Ovary (tissue), 9 donors: ENCODE measurements around the gene LTBP2. TPM values are rescaled to one million over a fixed set of nuclear protein-coding genes. Genes with fewer than 3 reads are reported as not detected.

Experiments used
- DNase-seq, 5 donors: peaks; one replicate each; pipeline ENCODE4 v3.0.0-alpha.2; 2019 to 2020
- H3K27ac ChIP-seq, 2 donors: fragments of 200-600 bp; one replicate each; pipeline versions ENCODE4 v1.5.1 to v1.8.0; 2019 to 2022
- H3K27me3 ChIP-seq: fragments of 200-600 bp; one replicate; pipeline ENCODE4 v1.8.0; 2022
- H3K36me3 ChIP-seq: fragments of 200-600 bp; sonication (generic); one replicate; pipeline ENCODE4 v1.5.1; 2019
- H3K4me1 ChIP-seq: one replicate; pipeline ENCODE4 v1.8.1; 2013; ENCODE audit warnings: mild to moderate bottlenecking, moderate library complexity; ENCODE audit not compliant: insufficient read depth
- H3K4me3 ChIP-seq: fragments of 200-600 bp; sonication (generic); one replicate; pipeline ENCODE4 v1.5.1; 2017
- H3K9me3 ChIP-seq, 2 donors: fragments of 200-600 bp in 1 of 2; sonication (generic) in 1 of 2; one replicate each; pipeline versions ENCODE4 v1.5.1 to v1.8.1; 2013 to 2019; ENCODE audit warnings: mild to moderate bottlenecking in 1 of 2, moderate library complexity in 1 of 2
- EP300 ChIP-seq: sonication (generic); formaldehyde crosslinking; IDR thresholded peaks from one replicate; pipeline ENCODE4 v1.6.1; 2017; ENCODE audit warnings: antibody characterized with exemption
- POLR2A ChIP-seq: fragments of 450-650 bp; IDR thresholded peaks from one replicate; pipeline ENCODE4 v1.6.1; 2017; ENCODE audit warnings: antibody characterized with exemption, mild to moderate bottlenecking, moderate library complexity
- WGBS, 3 donors: extraction: QIAGEN DNeasy Blood & Tissue Kit in 1 of 3; methylation state at CpG; one replicate each; pipeline versions ENCODE4 v1.1.5 to v1.1.7; 2013 to 2017; 5-methylcytosine and 5-hydroxymethylcytosine counted together
- intact Hi-C, 4 donors: fragments of 100-400 bp; cut with DNase I; formaldehyde crosslinking; loops; one replicate each; pipeline versions ENCODE4 v1.11.0 to v1.15.1; 2022 to 2023
- polyA plus RNA-seq, 2 donors: library from polyadenylated mRNA; stranded (reverse); fragments of 200-250 nt in 1 of 2; fragments of 350-450 nt in 1 of 2; fragmentation: Illumina TruSeq in 1 of 2; extraction: RNeasy Lipid Tissue Mini Kit (QIAGEN cat#74804) in 1 of 2; gene quantifications; one replicate each; pipeline ENCODE4 v1.2.3, GENCODE V29; 2013 to 2014
- total RNA-seq, 7 donors: library from RNA; depleted of rRNA in 2 of 7; stranded (reverse); fragments of >200 nt in 2 of 7; fragmentation: NEBNext Ultra II Directional in 3 of 7; extraction: Animal tissue kit (Norgen Biotek cat#: 25700) in 3 of 7; gene quantifications; one replicate each; pipeline versions ENCODE4 v1.1.0 to v1.2.4, GENCODE V29; 2016 to 2023
- TF ChIP-seq, protein P1 (sequence below), 3 donors: fragments of 450-650 bp in 2 of 3; fragments of 200-600 bp in 1 of 3; IDR thresholded peaks; one replicate each; pipeline versions ENCODE4 v1.5.1 to v1.8.0; 2016 to 2022; ENCODE audit warnings: antibody characterized with exemption in 3 of 3, mild to moderate bottlenecking in 1 of 3
- donor health status: DM: no; HTN: no; CAD: no; lungs with moderate emphysema.
- donor health status: DM: no; HTN: no; CAD: no.
- donor health status: Bipolar disorder and iron deficiency.
- donor health status: DM: yes; HTN: yes; CAD: no.
- donor health status: DM: no; HTN: no; CAD: no.
- donor health status: DM: yes; HTN: yes; CAD: no.

LTBP2 gene
- total and polyA plus RNA-seq, 9 donors: 31.4 to 85.0 (median 60.0) TPM

DNA sequence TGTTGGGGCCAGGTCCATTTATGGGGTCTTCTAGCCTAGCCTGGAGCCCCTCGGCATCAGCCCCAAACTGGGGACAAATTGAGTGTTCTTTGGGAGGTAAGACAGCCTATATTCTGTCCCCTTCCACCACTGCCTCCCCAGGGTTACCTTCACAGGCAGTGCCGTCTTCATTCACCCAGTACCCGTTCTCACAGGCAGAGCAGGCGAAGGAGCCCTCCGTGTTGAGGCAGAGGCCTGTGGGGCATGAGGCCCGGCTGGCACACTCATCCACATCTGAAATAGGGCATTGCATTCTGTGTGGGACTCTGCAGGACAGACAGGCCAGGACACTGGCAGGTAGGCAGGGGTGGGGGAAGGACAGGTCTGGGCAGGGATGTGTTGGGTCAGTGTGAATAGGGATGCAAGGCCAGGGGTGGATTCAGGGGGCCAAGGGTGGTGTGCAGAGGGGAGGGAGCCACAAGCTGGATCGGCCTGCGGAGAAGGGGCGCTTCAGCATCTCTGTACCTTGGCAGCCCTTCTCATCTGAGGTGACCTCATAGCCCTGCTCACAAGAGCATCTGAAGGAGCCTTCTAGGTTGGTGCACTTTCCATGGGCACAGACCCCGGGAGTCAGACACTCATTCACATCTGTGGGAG is 102.3 kb downstream of the LTBP2 start:
- no peak for TF ChIP-seq POLR2A
- TF ChIP-seq, protein P1, sequence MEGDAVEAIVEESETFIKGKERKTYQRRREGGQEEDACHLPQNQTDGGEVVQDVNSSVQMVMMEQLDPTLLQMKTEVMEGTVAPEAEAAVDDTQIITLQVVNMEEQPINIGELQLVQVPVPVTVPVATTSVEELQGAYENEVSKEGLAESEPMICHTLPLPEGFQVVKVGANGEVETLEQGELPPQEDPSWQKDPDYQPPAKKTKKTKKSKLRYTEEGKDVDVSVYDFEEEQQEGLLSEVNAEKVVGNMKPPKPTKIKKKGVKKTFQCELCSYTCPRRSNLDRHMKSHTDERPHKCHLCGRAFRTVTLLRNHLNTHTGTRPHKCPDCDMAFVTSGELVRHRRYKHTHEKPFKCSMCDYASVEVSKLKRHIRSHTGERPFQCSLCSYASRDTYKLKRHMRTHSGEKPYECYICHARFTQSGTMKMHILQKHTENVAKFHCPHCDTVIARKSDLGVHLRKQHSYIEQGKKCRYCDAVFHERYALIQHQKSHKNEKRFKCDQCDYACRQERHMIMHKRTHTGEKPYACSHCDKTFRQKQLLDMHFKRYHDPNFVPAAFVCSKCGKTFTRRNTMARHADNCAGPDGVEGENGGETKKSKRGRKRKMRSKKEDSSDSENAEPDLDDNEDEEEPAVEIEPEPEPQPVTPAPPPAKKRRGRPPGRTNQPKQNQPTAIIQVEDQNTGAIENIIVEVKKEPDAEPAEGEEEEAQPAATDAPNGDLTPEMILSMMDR (IDR thresholded peaks at IDR 0.05): no peak
- TF ChIP-seq EP300: no peak
- Histone ChIP-seq H3K27ac (no peak overlapping the region), H3K4me3 (no peak overlapping the region), H3K36me3 (no peaks in the 10 kb centered on the region), H3K4me1 (peaks cover 2% of the 10 kb centered on the region), H3K27me3 (no peaks in the 10 kb centered on the region), H3K9me3 (no peaks in the 10 kb centered on the region)
- 92 to 94% (median 93%) methylated on average over 10 of the region's 10 CpGs for WGBS, 3 donors
- peak in 2 of 5 donors; percentile 12 to 27 for DNase-seq
- intact Hi-C loops: loop anchor here in 1 of 4 donors (5.0 to 10.0 kb wide), 2 partner anchors 88 to 205 kb away; partner anchors contain the start of genes AREL1 and FCF1

DNA sequence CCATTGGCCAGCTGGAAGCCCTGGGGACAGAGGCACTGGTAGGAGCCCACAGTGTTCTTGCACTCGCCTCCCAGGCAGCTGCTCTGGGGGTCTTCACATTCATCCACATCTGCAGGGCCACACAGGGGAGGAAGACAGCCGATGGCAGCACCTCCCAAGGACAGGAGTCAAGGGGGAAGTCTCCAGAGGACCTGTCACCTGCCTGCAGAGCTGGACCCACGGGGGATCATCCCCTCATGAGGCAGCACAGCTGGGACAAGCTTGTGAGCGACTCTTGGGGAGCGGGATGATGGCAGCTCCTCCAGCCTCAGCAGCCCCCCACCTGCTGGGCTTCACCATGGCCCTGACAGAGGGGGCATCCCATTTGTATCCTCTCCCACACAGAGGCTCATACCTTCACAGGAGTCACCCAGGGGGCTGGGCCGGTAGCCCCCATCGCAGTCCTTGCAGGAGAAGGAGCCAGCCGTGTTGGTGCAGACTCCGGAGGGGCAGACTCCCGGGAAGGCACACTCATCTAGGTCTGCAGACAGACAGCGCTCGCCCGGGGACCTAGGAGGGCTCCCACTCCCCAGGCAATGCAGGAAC is 103.1 kb downstream of the LTBP2 start:
- intact Hi-C loops: loop anchor here in 1 of 4 donors (10.0 kb wide), 1 partner anchor 206 kb away; the partner anchor contains the start of genes AREL1 and FCF1
- Histone ChIP-seq H3K27me3 (no peaks in the 10 kb centered on the region), H3K4me1 (peaks cover 2% of the 10 kb centered on the region), H3K27ac (no peak overlapping the region), H3K36me3 (no peaks in the 10 kb centered on the region), H3K9me3 (no peaks in the 10 kb centered on the region), H3K4me3 (no peak overlapping the region)
- no peak for TF ChIP-seq POLR2A
- TF ChIP-seq, protein P1 (IDR thresholded peaks at IDR 0.05): no peak
- TF ChIP-seq EP300: no peak
- DNase-seq: peak in 2 of 5 donors; percentile 16 to 29
- WGBS, 3 donors: 81 to 88% (median 85%) methylated on average over 13 of the region's 13 CpGs

DNA sequence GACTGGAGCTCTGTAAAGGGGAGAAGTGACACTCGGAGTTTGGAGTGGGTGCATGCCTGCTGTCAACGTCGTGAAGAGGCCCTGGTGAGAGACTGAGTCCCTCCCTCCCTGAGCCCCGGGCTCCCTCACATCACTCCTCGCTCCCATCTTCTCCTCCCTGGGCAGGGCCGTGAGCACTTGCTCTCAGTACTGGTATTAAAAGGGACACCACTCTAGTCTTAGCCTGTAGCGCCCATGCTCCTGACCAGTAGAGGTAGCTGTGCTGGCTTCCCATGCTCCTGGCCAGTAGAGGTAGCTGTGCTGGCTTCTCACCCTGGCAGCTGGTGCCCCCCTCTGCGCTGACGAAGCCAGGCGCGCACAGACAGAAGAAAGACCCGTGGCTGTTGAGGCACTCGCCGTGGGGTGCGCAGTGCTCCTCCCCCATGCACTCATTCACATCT is 103.7 kb downstream of the LTBP2 start:
- TF ChIP-seq, protein P1 (IDR thresholded peaks at IDR 0.05): no peak
- TF ChIP-seq POLR2A (no peak), EP300 (no peak)
- WGBS, 3 donors: 76 to 82% (median 79%) methylated on average over 15 of the region's 15 CpGs
- Histone ChIP-seq H3K27ac (no peak overlapping the region), H3K36me3 (no peaks in the 10 kb centered on the region), H3K9me3 (no peaks in the 10 kb centered on the region), H3K4me1 (peaks cover 2% of the 10 kb centered on the region), H3K27me3 (no peaks in the 10 kb centered on the region), H3K4me3 (no peak overlapping the region)
- intact Hi-C loops: loop anchor here in 1 of 4 donors (10.0 kb wide), 1 partner anchor 206 kb away; the partner anchor contains the start of genes AREL1 and FCF1
- peak in 2 of 5 donors; percentile 12 to 24 for DNase-seq

DNA sequence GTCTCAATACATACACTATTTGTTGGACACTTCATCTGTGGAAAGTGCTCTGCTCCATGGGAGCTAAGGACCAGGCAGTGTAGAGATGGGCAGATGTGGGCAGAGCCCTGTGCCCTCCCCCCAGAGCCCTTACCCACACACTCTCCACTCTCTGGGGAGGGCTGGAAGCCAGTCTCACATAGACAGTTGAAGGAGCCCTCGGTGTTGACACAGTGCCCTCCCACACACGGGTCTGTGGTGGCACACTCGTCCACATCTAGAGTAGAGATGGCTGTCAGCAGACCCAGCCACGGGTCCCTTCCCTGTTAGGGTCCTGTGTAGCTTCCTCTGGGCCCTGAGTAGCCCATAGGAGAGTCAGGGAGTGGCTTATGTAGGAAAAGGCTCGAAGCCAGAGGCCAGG is 104.2 kb downstream of the LTBP2 start:
- no peak overlapping the region for H3K27ac ChIP-seq
- DNase-seq: peak in 1 of 5 donors; percentile 29
- TF ChIP-seq POLR2A: no peak
- no peak for TF ChIP-seq EP300
- TF ChIP-seq, protein P1 (IDR thresholded peaks at IDR 0.05): no peak
- H3K4me3 ChIP-seq: no peak overlapping the region
- WGBS, 3 donors: 73 to 81% (median 74%) methylated on average over 5 of the region's 5 CpGs
- no peaks in the 10 kb centered on the region for H3K36me3 ChIP-seq
- H3K27me3 ChIP-seq: no peaks in the 10 kb centered on the region
- intact Hi-C loops: loop anchor here in 1 of 4 donors (10.0 kb wide), 1 partner anchor 207 kb away; the partner anchor contains the start of genes AREL1 and FCF1
- peaks cover 2% of the 10 kb centered on the region for H3K4me1 ChIP-seq
- no peaks in the 10 kb centered on the region for H3K9me3 ChIP-seq
